Upper lobe of right lung (tissue), 1 donor: ENCODE measurements around the gene AMBP. TPM values are rescaled to one million over a fixed set of nuclear protein-coding genes. Genes with fewer than 3 reads are reported as not detected.

Source experiments
- ATAC-seq: fragments of 200-7000 bp; cut with Tn5 transposase; one replicate; pipeline ENCODE4 v1.9.1; 2020; ENCODE audit warnings: mild to moderate bottlenecking, moderate library complexity
- DNase-seq: peaks from one replicate; pipeline ENCODE4 v3.0.0-alpha.2; 2020
- H3K27ac ChIP-seq: fragments of 200-600 bp; one replicate; pipeline ENCODE4 v1.8.0; 2022
- H3K27me3 ChIP-seq: fragments of 200-600 bp; one replicate; pipeline ENCODE4 v1.8.0; 2022; ENCODE audit warnings: mild to moderate bottlenecking
- H3K36me3 ChIP-seq: fragments of 200-600 bp; one replicate; pipeline ENCODE4 v1.8.0; 2022
- H3K4me1 ChIP-seq: fragments of 200-600 bp; one replicate; pipeline ENCODE4 v1.8.0; 2022
- H3K4me3 ChIP-seq: fragments of 200-600 bp; one replicate; pipeline ENCODE4 v1.8.0; 2022; ENCODE audit warnings: mild to moderate bottlenecking
- H3K9me3 ChIP-seq: fragments of 200-600 bp; one replicate; pipeline ENCODE4 v1.8.0; 2022
- intact Hi-C: fragments of 100-400 bp; cut with DNase I; formaldehyde crosslinking; loops from one replicate; pipeline ENCODE4 v1.11.0; 2022
- total RNA-seq: library from RNA; stranded (reverse); fragmentation: NEBNext Ultra II Directional; extraction: Animal tissue kit (Norgen Biotek cat#: 25700); gene quantifications from one replicate; pipeline ENCODE4 v1.2.1, GENCODE V29; 2021
- TF ChIP-seq, protein P1 (sequence below): fragments of 200-600 bp; IDR thresholded peaks from one replicate; pipeline ENCODE4 v1.8.0; 2022; ENCODE audit warnings: antibody characterized with exemption
- donor health status: DM: no; HTN: yes; CAD: no; lungs with severe emphysema.

AMBP gene
- total RNA-seq, 1 donor from 2014 or later = 0.67 TPM

- ATAC-seq = no peak
- intact Hi-C loops = no loop called here
- DNase-seq = no peak
Measured at GRCh38 chr9:114026335-114026734, 51.8 kb downstream of the AMBP start.

GRCh38 chr9:114025760-114026159 is 52.3 kb downstream of the AMBP start:
- no peaks in the 10 kb centered on the region for H3K4me1 ChIP-seq
- H3K36me3 ChIP-seq = peaks cover 10% of the 10 kb centered on the region
- TF ChIP-seq, protein P1, sequence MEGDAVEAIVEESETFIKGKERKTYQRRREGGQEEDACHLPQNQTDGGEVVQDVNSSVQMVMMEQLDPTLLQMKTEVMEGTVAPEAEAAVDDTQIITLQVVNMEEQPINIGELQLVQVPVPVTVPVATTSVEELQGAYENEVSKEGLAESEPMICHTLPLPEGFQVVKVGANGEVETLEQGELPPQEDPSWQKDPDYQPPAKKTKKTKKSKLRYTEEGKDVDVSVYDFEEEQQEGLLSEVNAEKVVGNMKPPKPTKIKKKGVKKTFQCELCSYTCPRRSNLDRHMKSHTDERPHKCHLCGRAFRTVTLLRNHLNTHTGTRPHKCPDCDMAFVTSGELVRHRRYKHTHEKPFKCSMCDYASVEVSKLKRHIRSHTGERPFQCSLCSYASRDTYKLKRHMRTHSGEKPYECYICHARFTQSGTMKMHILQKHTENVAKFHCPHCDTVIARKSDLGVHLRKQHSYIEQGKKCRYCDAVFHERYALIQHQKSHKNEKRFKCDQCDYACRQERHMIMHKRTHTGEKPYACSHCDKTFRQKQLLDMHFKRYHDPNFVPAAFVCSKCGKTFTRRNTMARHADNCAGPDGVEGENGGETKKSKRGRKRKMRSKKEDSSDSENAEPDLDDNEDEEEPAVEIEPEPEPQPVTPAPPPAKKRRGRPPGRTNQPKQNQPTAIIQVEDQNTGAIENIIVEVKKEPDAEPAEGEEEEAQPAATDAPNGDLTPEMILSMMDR = no peak
- H3K4me3 ChIP-seq = no peak overlapping the region
- peaks cover 13% of the 10 kb centered on the region for H3K9me3 ChIP-seq
- DNase-seq = no peak
- H3K27me3 ChIP-seq = no peaks in the 10 kb centered on the region
- no peak for ATAC-seq
- intact Hi-C loops = no loop called here
- no peak overlapping the region for H3K27ac ChIP-seq

More at GRCh38 chr9:114026335-114026734, 51.8 kb downstream of the AMBP start:
- TF ChIP-seq, protein P1 = no peak
- H3K36me3 ChIP-seq = peaks cover 10% of the 10 kb centered on the region
- no peak overlapping the region for H3K4me3 ChIP-seq
- H3K27me3 ChIP-seq = no peaks in the 10 kb centered on the region
- H3K27ac ChIP-seq = no peak overlapping the region
- no peaks in the 10 kb centered on the region for H3K4me1 ChIP-seq
- peaks cover 13% of the 10 kb centered on the region for H3K9me3 ChIP-seq

GRCh38 chr9:114025196-114025753 is 52.8 kb downstream of the AMBP start:
- TF ChIP-seq, protein P1 = no peak
- H3K4me3 ChIP-seq = no peak overlapping the region
- no peak overlapping the region for H3K27ac ChIP-seq
- ATAC-seq (no peak), DNase-seq (no peak)
- peaks cover 10% of the 10 kb centered on the region for H3K36me3 ChIP-seq
- intact Hi-C loops = no loop called here
- peaks cover 13% of the 10 kb centered on the region for H3K9me3 ChIP-seq
- no peaks in the 10 kb centered on the region for H3K4me1 ChIP-seq
- no peaks in the 10 kb centered on the region for H3K27me3 ChIP-seq

- TF ChIP-seq, protein P1 = no peak
- peaks cover 2% of the 10 kb centered on the region for H3K36me3 ChIP-seq
- no peak overlapping the region for H3K4me3 ChIP-seq
- ATAC-seq (no peak), DNase-seq (no peak)
- intact Hi-C loops = no loop called here
- no peaks in the 10 kb centered on the region for H3K27me3 ChIP-seq
- no peak overlapping the region for H3K27ac ChIP-seq
- H3K9me3 ChIP-seq = peaks cover 13% of the 10 kb centered on the region
- no peaks in the 10 kb centered on the region for H3K4me1 ChIP-seq
Measured at GRCh38 chr9:114023961-114024360, 54.1 kb downstream of the AMBP start.

DNA sequence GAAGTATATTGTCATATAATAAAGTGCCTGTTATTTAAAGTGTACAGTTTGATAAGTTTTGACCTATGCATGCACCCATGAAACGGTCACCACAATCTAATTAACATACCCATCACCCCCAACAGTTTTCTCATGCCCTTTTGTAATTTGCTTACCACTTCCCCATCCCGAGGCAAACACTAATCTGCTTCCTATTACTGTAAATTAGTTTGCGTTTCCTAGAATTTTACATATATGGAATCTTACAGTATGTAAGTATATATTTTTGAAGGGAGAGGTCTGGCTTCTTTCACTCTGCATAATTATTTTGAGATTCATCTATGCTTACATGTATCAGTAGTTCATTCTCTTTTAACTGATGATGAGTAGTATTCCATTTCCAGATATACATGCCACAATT is 56.5 kb downstream of the AMBP start:
- no peak overlapping the region for H3K4me3 ChIP-seq
- ATAC-seq (no peak), DNase-seq (no peak)
- intact Hi-C loops = no loop called here
- no peaks in the 10 kb centered on the region for H3K27me3 ChIP-seq
- peaks cover 13% of the 10 kb centered on the region for H3K9me3 ChIP-seq
- no peaks in the 10 kb centered on the region for H3K4me1 ChIP-seq
- H3K36me3 ChIP-seq = peaks cover 9% of the 10 kb centered on the region
- no peak overlapping the region for H3K27ac ChIP-seq
- TF ChIP-seq, protein P1 = no peak
